HepG2 (cell line): ENCODE data around the gene WIZ. TPM values are rescaled to one million over a fixed set of nuclear protein-coding genes. Genes with fewer than 3 reads are reported as not detected.

Experiments used
- ATAC-seq: fragments of 200-7000 bp; cut with Tn5 transposase; 3 replicates; pipeline ENCODE4 v1.9.1; 2020; ENCODE audit warnings: mild to moderate bottlenecking, moderate library complexity
- BruUV-seq: library from RNA; stranded (reverse); fragments of 400-500 nt; replicated peaks from 2 replicates; lab custom pipeline; 2021; lab: Mats Ljungman, UMichigan
- CTCF ChIA-PET: fragments of 300-600 bp; formaldehyde crosslinking; extraction: SDS; loops from one replicate; lab custom pipeline; 2021; ENCODE audit warnings: low total read pairs, inconsistent platforms, low intra/inter-chr PET ratio; lab: Yijun Ruan, JAX
- POLR2A ChIA-PET: fragments of 350-600 bp; sonication (Branson Sonifier 250); formaldehyde crosslinking; loops from one replicate; lab custom pipeline; 2020; ENCODE audit warnings: antibody characterized with exemption, inconsistent platforms; lab: Yijun Ruan, JAX
- DNase-seq: peaks from one replicate; pipeline ENCODE4 v3.0.0-alpha.2; 2015; ENCODE audit warnings: low spot score
- FAIRE-seq: peaks from 3 replicates; lab custom pipeline; 2011; peaks lifted over from hg19 to GRCh38; lab: Jason Lieb, UNC
- H2AFZ ChIP-seq: one replicate; pipeline ENCODE4 v1.6.1; 2011; ENCODE audit warnings: low read length, inconsistent platforms
- H3K27ac ChIP-seq: fragments of 300-600 bp; 3 replicates; pipeline ENCODE4 v1.8.0; 2011; ENCODE audit warnings: mixed run types, mild to moderate bottlenecking, mixed read lengths, low read length, inconsistent platforms; ENCODE audit not compliant: insufficient read depth; ENCODE audit errors: extremely low read length
- H3K27me3 ChIP-seq, 2 experiments: fragments of 200-600 bp in 1 of 2; 2 replicates in 1 of 2; 3 replicates in 1 of 2; pipeline versions ENCODE4 v1.6.0 to v1.8.0; 2011; ENCODE audit warnings: low read length in 2 of 2, mild to moderate bottlenecking in 2 of 2, moderate library complexity in 2 of 2, inconsistent platforms in 1 of 2; ENCODE audit not compliant: insufficient read depth in 2 of 2, control insufficient read depth in 1 of 2
- H3K36me3 ChIP-seq, 2 experiments: fragments of 200-600 bp in 1 of 2; replicated peaks in 1 of 2; 2 replicates in 1 of 2; 3 replicates in 1 of 2; pipeline versions ENCODE4 v1.5.1 to v1.8.0; 2011; ENCODE audit warnings: low read length in 2 of 2, inconsistent platforms in 1 of 2; ENCODE audit not compliant: insufficient read depth in 2 of 2, control insufficient read depth in 1 of 2
- H3K4me1 ChIP-seq: 2 replicates; pipeline ENCODE4 v1.5.1; 2012; ENCODE audit warnings: low read length, inconsistent platforms; ENCODE audit not compliant: insufficient read depth
- H3K4me2 ChIP-seq: 2 replicates; pipeline ENCODE4 v1.6.0; 2011; ENCODE audit warnings: low read depth, low read length, inconsistent platforms
- H3K4me3 ChIP-seq, 3 experiments: fragments of 200-600 bp in 1 of 3; sonication (generic), shearing (Covaris generic) in 1 of 3; replicated peaks in 1 of 3; 2 replicates each; pipeline ENCODE4 v1.5.1; 2011 to 2016; ENCODE audit warnings: low read length in 3 of 3, inconsistent platforms in 2 of 3, low read depth in 2 of 3, mild to moderate bottlenecking in 2 of 3, control low read depth in 1 of 3, mixed read lengths in 1 of 3; ENCODE audit not compliant: insufficient read depth in 1 of 3
- H3K79me2 ChIP-seq: one replicate; pipeline ENCODE4 v1.6.1; 2011; ENCODE audit warnings: low read length, inconsistent platforms; ENCODE audit not compliant: insufficient read depth
- H3K9ac ChIP-seq: 2 replicates; pipeline ENCODE4 v1.6.0; 2011; ENCODE audit warnings: mild to moderate bottlenecking, low read depth, low read length, inconsistent platforms; ENCODE audit not compliant: insufficient read depth
- H3K9me3 ChIP-seq: 2 replicates; pipeline ENCODE4 v1.5.1; 2012; ENCODE audit warnings: mild to moderate bottlenecking, low read length
- H4K20me1 ChIP-seq: 2 replicates; pipeline ENCODE4 v1.6.0; 2011; ENCODE audit warnings: inconsistent platforms, mild to moderate bottlenecking, low read length, moderate library complexity; ENCODE audit not compliant: insufficient read depth
- ATF7 ChIP-seq, 2 experiments: fragments of 450-650 bp in 1 of 2; sonication (generic) in 1 of 2; formaldehyde crosslinking in 1 of 2; IDR thresholded peaks; 2 replicates each; pipeline versions ENCODE4 v1.4.0 to v1.6.1; 2016 to 2020; ENCODE audit warnings: antibody characterized with exemption in 1 of 2, mild to moderate bottlenecking in 1 of 2, missing genetic modification reagents in 1 of 2
- ELF4 ChIP-seq: sonication (generic); formaldehyde crosslinking; IDR thresholded peaks from 2 replicates; pipeline ENCODE4 v1.5.0; 2020; ENCODE audit warnings: missing genetic modification reagents, mild to moderate bottlenecking, moderate library complexity, borderline replicate concordance
- NR2F1 ChIP-seq, 2 experiments: fragments of 450-650 bp in 1 of 2; formaldehyde crosslinking in 1 of 2; IDR thresholded peaks; 2 replicates each; pipeline versions ENCODE4 v1.5.0 to v1.6.1; 2016 to 2020; ENCODE audit warnings: mild to moderate bottlenecking in 1 of 2, missing compliant biosample characterization in 1 of 2, missing genetic modification reagents in 1 of 2, moderate library complexity in 1 of 2
- POLR2AphosphoS5 ChIP-seq: IDR thresholded peaks from 2 replicates; pipeline ENCODE4 v1.6.1; 2012; ENCODE audit warnings: low read depth, low read length
- RARA ChIP-seq: IDR thresholded peaks from 2 replicates; pipeline ENCODE4 v1.6.1; 2016; ENCODE audit warnings: missing genetic modification reagents, missing compliant biosample characterization
- SP4 ChIP-seq: sonication (generic); formaldehyde crosslinking; IDR thresholded peaks from 2 replicates; pipeline ENCODE4 v1.8.1; 2023; ENCODE audit warnings: mild to moderate bottlenecking, missing genetic modification reagents
- STAG1 ChIP-seq: sonication (generic); formaldehyde crosslinking; IDR thresholded peaks from 2 replicates; pipeline ENCODE4 v1.4.0; 2020; ENCODE audit warnings: missing genetic modification reagents
- ZFP91 ChIP-seq: sonication (generic); formaldehyde crosslinking; IDR thresholded peaks from 2 replicates; pipeline ENCODE4 v1.9.0; 2022; ENCODE audit warnings: missing genetic modification reagents, mild to moderate bottlenecking, borderline replicate concordance
- ZHX2 ChIP-seq, 2 experiments: sonication (generic) in 1 of 2; formaldehyde crosslinking in 1 of 2; IDR thresholded peaks; 2 replicates each; pipeline versions ENCODE4 v1.6.1 to v1.9.0; 2014 to 2022; ENCODE audit warnings: antibody characterized with exemption in 1 of 2, borderline replicate concordance in 1 of 2, inconsistent platforms in 1 of 2, low read depth in 1 of 2, missing genetic modification reagents in 1 of 2
- WGBS: methylation state at CpG from one replicate; pipeline ENCODE4 v1.1.6; 2017; ENCODE audit warnings: low lambda C conversion rate; 5-methylcytosine and 5-hydroxymethylcytosine counted together
- in situ Hi-C: cut with HindIII; loops from 2 replicates; pipeline ENCODE4 v1.10.0; 2017; ENCODE audit warnings: low pct_unique_long_range_greater_than_20kb; ENCODE audit not compliant: extremely low pct_ligation_motif_present
- intact Hi-C: fragments of 100-400 bp; cut with micrococcal nuclease; formaldehyde crosslinking; loops from one replicate; pipeline ENCODE4 v1.10.0; 2022; ENCODE audit not compliant: unreplicated experiment
- polyA plus RNA-seq, 8 experiments: library from polyadenylated mRNA; depleted of rRNA in 3 of 8; stranded (reverse) in 7 of 8; unstranded in 1 of 8; fragments of >200 nt; fragmentation: Illumina TruSeq in 4 of 8; extraction: Trizol in 4 of 8; gene quantifications; 2 replicates each; pipeline versions ENCODE4 v1.2.1 to v1.2.3, GENCODE V29; 2011 to 2016; ENCODE audit warnings: low read depth in 4 of 8, missing spikeins in 1 of 8, mixed read lengths in 1 of 8; ENCODE audit not compliant: insufficient read depth in 1 of 8
- total RNA-seq, 5 experiments: library from RNA; depleted of rRNA; stranded (reverse); fragments of >200 nt; fragmentation: Illumina TruSeq; extraction: Trizol; gene quantifications; 2 replicates each; pipeline ENCODE4 v1.2.3, GENCODE V29; 2016; ENCODE audit warnings: low read depth in 1 of 5

The WIZ gene
- total and polyA plus RNA-seq, 2 of the 13 experiments (the other 11 are each of a cell fraction or from before 2014, with no cell fraction given) = 4.7 to 4.8 TPM

- H3K4me2 ChIP-seq = no peak overlapping the region
- no peak overlapping the region for H3K27ac ChIP-seq
- peak; percentile 63 for ATAC-seq
- H3K4me1 ChIP-seq = peaks cover 27% of the 10 kb centered on the region
- no peaks in the 10 kb centered on the region for H4K20me1 ChIP-seq
- no TSS peak for BruUV-seq
- DNase-seq = no peak
- no peak overlapping the region for H3K4me3 ChIP-seq
- WGBS = 63% methylated on average over 15 of the region's 17 CpGs
- H3K9ac ChIP-seq = no peak overlapping the region
- H3K9me3 ChIP-seq = no peaks in the 10 kb centered on the region
- H3K36me3 ChIP-seq = no peaks in the 10 kb centered on the region
- FAIRE-seq = peak; percentile 47
- no peak overlapping the region for H2AFZ ChIP-seq
- ChIA-PET POLR2A (no interaction called here), CTCF (no interaction called here)
- H3K27me3 ChIP-seq = no peaks in the 10 kb centered on the region
- H3K79me2 ChIP-seq = no peaks in the 10 kb centered on the region
- intact Hi-C loops = no loop called here
- in situ Hi-C loops = no loop called here
- no peak for TF ChIP-seq POLR2AphosphoS5
- TF ChIP-seq STAG1 (CRISPR knock-in tag) = peak; percentile 42
- peak; percentile 51; the same call in 1 of the 2 replicates for TF ChIP-seq RARA (CRISPR knock-in tag)
- 0 out of 4 replicates have a peak, but pooled peaks of 1 of the 2 experiments have one; percentile 40 for TF ChIP-seq NR2F1 (CRISPR knock-in tag; IDR thresholded peaks at IDR 0.05)
- TF ChIP-seq ZFP91 (CRISPR knock-in tag) = peak; percentile 17; the same call in 1 of the 2 replicates
- no peak for TF ChIP-seq SP4 (CRISPR knock-in tag)
- no peak for TF ChIP-seq ZHX2 (IDR thresholded peaks at IDR 0.05; ENCODE audit: low read depth)
- no peak for TF ChIP-seq ZHX2 (CRISPR knock-in tag; IDR thresholded peaks at IDR 0.05; ENCODE audit: borderline replicate concordance)
- TF ChIP-seq ATF7 (IDR thresholded peaks at IDR 0.05) = no peak
- TF ChIP-seq ATF7 (CRISPR knock-in tag; IDR thresholded peaks at IDR 0.05) = no peak
- TF ChIP-seq ELF4 = no peak
Measured at GRCh38 chr19:15453906-15454860, 4.4 kb upstream of the WIZ start.
